HG03097 (cell line): ENCODE data around the gene NELFA.

Experiments
- ATAC-seq: cut with Tn5 transposase; IDR thresholded peaks from one replicate; pipeline ENCODE4 v1.9.1; 2021; ENCODE audit not compliant: unreplicated experiment, low FRiP score

Gene NELFA

DNA sequence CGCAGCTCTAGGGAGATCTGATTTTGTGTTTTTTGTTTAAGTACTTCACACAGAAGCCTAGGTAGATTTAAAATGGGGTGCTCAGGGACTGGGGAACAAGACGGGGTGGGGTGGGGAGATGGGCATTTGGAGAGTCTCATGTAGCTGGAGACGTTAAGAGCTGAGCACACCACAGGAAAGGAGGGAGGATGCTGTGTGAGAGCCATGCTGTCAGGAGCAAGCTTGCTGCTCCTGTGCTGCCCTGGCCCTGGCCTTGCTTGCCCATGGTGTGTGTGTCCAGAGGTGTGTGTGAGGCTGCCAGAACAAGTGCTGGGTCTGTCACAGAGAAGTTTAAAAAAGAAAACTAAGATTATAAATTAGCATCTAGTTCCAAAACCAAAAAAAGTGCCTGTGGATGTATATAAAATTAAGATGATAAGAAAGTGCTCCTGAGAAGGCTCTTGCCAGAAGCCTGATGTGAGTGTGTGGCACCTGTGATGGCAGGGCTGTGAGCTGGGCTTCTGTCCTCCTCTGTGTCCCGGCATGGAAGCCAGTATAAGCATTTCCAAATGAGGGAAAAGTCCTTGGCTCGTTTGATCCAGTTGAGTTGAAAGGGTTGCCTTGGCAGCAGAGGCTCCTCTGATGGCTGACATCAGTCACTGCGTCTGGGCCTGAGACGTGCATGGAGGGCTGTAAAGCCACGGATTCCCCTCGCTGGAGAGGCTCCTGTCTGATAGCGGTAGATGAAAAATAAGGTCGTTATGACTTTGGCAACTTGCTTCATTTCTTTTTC lies 63.5 kb downstream of the NELFA start:
- ATAC-seq, result no peak

DNA sequence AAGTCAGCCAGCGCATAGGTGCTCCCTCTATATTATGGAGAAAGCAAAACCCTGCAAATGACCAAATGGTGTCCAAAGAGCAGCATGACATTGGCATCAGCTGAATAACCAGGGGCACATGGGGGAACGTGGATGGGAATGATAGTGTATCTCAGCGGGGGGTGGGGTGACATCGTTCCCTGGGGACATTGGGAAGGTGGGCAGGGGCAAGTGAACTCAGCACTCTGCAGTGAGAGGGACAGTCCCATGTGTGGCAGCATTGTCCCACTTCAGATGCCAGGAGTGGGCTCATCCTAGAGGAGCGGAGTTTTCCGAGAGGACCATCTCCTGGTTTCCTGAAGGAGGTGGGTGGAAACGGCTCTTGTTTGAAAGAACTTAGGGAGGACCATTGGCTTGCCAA lies 64.8 kb downstream of the NELFA start:
- ATAC-seq, result no peak

DNA sequence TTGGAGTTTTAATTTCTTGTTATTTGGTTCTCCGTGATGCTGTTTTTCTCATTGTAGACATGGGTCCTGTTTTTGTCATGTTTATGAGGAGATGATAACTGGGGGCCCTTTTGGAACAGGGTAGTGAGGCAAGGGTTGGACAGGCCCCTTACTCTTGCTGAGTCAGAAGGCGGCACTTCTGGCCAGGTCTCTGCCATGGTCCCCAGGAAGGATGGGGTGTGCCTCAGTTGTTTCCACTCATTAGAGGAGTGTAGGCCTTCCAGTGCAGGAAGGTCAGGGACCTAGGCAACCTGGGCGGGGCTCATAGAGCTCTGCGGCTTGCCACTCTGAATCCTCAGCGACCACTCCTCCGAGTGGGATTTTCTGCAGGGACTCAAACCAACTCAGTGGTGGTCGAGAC lies 68.2 kb downstream of the NELFA start:
- no peak for ATAC-seq

DNA sequence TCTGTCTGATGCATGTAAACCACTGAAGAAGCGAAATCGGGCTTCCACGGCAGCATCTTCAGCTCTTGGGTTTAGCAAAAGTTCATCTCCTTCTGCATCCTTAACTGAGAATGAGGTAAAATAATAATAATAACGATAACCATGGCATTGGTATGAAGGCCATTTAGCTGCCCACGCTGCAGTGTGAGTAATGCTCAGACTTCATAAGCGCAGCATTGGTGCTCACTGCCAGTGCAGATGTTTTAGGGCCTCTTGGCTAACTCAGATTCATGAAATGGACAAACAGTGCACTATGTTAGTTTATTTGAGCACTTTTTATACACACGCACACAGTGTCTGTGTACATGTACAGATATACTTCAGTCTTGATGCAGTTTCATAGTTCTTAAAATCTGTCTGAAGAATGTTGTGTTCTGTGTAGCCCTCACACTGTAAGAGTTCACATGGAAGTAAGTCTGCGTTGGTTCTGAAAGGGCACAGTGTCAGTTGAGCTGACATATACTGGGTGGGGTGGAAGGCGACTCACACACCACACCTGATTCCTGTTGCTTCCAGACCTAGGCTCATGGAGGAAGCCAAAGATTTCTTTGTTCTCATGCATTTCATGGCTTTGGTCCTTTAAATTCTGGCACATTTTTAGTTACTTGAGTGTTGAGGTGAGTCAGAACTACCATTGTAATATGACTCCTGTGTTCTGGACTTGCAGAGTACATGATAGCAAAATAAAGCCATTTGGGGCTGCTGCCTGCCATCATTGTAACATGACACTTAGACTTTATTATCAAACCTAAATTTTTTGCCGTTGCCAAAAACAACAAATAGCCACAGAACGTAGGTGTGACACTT lies 68.9 kb downstream of the NELFA start:
- no peak for ATAC-seq

DNA sequence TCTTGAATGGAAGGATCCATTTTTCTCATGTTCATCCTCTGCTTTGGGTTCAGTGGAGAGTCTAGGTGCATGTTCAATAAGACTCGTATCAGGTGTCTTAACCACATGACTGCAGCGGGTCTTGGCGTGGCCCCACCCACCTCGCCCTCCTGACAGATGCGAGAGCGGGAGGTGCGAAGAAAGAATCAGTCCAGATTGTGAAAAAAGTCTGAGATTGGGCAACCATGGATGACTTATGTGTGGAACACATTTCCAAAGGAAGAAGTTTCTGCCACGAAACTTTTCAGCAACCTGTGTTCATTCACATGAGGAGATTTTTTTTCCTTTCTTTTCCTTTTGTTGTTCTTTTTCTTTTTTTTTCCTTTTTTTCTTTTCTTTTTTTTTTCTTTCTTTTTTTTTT lies 70.7 kb downstream of the NELFA start:
- no peak for ATAC-seq

DNA sequence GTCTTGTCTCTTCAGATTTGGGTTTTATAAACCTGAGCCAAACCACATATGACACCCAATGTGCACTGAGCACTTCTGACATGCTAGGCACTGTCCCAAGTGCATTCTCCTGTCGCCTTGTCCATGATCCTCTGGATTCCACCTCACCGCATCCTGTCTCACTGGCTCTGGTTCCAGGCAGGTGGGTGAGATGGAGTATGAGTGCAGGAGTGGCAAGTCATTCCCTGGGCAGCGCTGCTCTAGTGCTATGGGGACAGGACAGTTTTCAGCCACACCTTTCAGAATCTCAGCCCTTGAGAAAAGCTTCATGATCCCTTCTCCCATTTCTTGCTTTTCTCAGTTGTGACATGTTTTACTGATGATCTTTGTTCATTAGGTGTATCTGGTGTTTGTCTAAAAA lies 71.2 kb downstream of the NELFA start:
- ATAC-seq, result no peak

GRCh38 chr4:1933700-1934099 lies 75.1 kb downstream of the NELFA start:
- ATAC-seq, result no peak

DNA sequence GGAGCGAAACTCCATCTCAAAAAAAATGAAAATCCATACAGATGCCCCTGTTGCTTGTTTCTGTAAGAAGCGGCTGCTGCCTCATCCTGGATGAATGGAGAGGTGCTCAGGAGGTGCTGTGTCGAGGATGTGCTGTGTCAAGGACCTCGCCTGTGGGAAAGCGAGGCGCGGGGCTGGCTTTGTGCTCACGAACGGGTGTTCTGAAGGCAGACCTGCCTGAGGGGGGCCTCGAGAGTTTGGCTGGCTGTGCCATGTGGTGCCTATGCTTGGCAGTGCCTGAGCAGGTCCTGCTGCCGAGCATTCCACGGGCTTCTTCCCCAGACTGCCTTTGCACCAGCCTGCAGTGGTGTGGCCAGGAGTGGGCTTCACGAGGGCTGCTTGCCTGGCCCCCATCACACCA lies 76.0 kb downstream of the NELFA start:
- ATAC-seq, result no peak
